ENCODE results near the gene PROKR1.

GRCh38 chr2:68653538-68653982 is 10.2 kb downstream of the PROKR1 start:
- TF ChIP-seq POLR2A (IDR thresholded peaks at IDR 0.05) (no peak), CTCF (IDR thresholded peaks at IDR 0.05) (no peak)
